ENCODE measurements around the gene POMP. TPM values are rescaled to one million over a fixed set of nuclear protein-coding genes. Genes with fewer than 3 reads are reported as not detected.

Gene POMP
- total and polyA plus RNA-seq, 2 donors: 108 to 109 TPM

DNA sequence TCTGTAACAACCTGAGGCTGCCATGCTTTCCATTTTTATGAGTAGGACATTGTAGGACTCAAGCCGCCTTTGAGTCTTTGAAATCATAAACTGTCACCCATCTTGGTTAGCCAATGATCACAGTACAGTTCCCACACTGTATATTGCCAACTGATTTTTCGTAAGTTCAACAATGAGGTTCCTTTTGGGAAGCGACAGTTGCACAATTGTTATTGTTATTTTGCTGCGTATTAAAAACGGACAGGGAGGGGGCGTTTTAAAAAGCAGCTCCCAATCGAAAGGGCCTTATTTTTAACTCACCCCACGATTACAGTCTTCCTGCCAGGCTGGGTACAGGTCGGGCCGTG is 59.2 kb downstream of the POMP start:
- Histone ChIP-seq H3K9me3 (ENCODE audit: control insufficient read depth in 2 of 2, insufficient read depth in 1 of 2, low read length in 1 of 2) (no peaks in the 10 kb centered on the region), H3K27ac (ENCODE audit: low read depth in 1 of 2, low read length in 1 of 2) (peak overlapping the region; percentile 74 to 86), H3K4me1 (ENCODE audit: control insufficient read depth in 2 of 2, insufficient read depth in 2 of 2, low read length in 2 of 2) (peaks cover 2 to 6% of the 10 kb centered on the region in 2 donors), H3K27me3 (ENCODE audit: control insufficient read depth in 2 of 2, insufficient read depth in 1 of 2, low read length in 1 of 2) (no peaks in the 10 kb centered on the region), H3K4me3 (ENCODE audit: low read length in 2 of 2) (peak overlapping the region; percentile 76 to 91), H3K36me3 (ENCODE audit: control insufficient read depth in 2 of 2, insufficient read depth in 2 of 2, low read length in 1 of 2) (no peaks in the 10 kb centered on the region)
- WGBS: 8% methylated on average over 10 of the region's 10 CpGs
- peak in 3 of 9 donors; percentile 3 to 15 (median 4) for DNase-seq (ENCODE audit: low read depth in 6 of 9, low spot score in 9 of 9)

GRCh38 chr13:28718543-28719226 is 59.8 kb downstream of the POMP start, which contains the start of gene SLC46A3:
Gene SLC46A3, minus strand, starts transcription at chr13:28718970. Its CDS starts 972 bp downstream, at chr13:28717998.
- peak within 1 kb of the TSS; percentile 76 to 91 for H3K4me3 ChIP-seq (ENCODE audit: low read length in 2 of 2)
- peak; percentile 89 to 98 (median 96) for DNase-seq (ENCODE audit: low read depth in 6 of 9, low spot score in 9 of 9)
- H3K27ac ChIP-seq (ENCODE audit: low read depth in 1 of 2, low read length in 1 of 2): peak within 1 kb of the TSS; percentile 74 to 86
- H3K27me3 ChIP-seq (ENCODE audit: control insufficient read depth in 2 of 2, insufficient read depth in 1 of 2, low read length in 1 of 2): no peaks in the 10 kb centered on the region
- WGBS: under 1% methylated on average over 78 of the region's 78 CpGs
- H3K36me3 ChIP-seq (ENCODE audit: control insufficient read depth in 2 of 2, insufficient read depth in 2 of 2, low read length in 1 of 2): no peaks in the 10 kb centered on the region
- peaks cover 2 to 6% of the 10 kb centered on the region in 2 donors for H3K4me1 ChIP-seq (ENCODE audit: control insufficient read depth in 2 of 2, insufficient read depth in 2 of 2, low read length in 2 of 2)
- H3K9me3 ChIP-seq (ENCODE audit: control insufficient read depth in 2 of 2, insufficient read depth in 1 of 2, low read length in 1 of 2): no peaks in the 10 kb centered on the region

- Histone ChIP-seq H3K4me1 (ENCODE audit: control insufficient read depth in 2 of 2, insufficient read depth in 2 of 2, low read length in 2 of 2) (peaks cover 2 to 6% of the 10 kb centered on the region in 2 donors), H3K9me3 (ENCODE audit: control insufficient read depth in 2 of 2, insufficient read depth in 1 of 2, low read length in 1 of 2) (no peaks in the 10 kb centered on the region), H3K36me3 (ENCODE audit: control insufficient read depth in 2 of 2, insufficient read depth in 2 of 2, low read length in 1 of 2) (no peaks in the 10 kb centered on the region), H3K4me3 (ENCODE audit: low read length in 2 of 2) (peak overlapping the region; percentile 76 to 91), H3K27me3 (ENCODE audit: control insufficient read depth in 2 of 2, insufficient read depth in 1 of 2, low read length in 1 of 2) (no peaks in the 10 kb centered on the region), H3K27ac (ENCODE audit: low read depth in 1 of 2, low read length in 1 of 2) (peak overlapping the region; percentile 32 to 33)
- 41% methylated on average over 15 of the region's 15 CpGs for WGBS
- DNase-seq (ENCODE audit: low read depth in 6 of 9, low spot score in 9 of 9): peak in 4 of 9 donors; percentile 5 to 15 (median 8)
Measured at GRCh38 chr13:28719227-28720055, 60.5 kb downstream of the POMP start.

GRCh38 chr13:28723806-28724205 is 64.9 kb downstream of the POMP start:
- H3K4me3 ChIP-seq (ENCODE audit: low read length in 2 of 2): no peak overlapping the region
- WGBS: 98% methylated on average over 22 of the region's 22 CpGs
- peaks cover 0 to 6% of the 10 kb centered on the region in 2 donors for H3K4me1 ChIP-seq (ENCODE audit: control insufficient read depth in 2 of 2, insufficient read depth in 2 of 2, low read length in 2 of 2)
- H3K27me3 ChIP-seq (ENCODE audit: control insufficient read depth in 2 of 2, insufficient read depth in 1 of 2, low read length in 1 of 2): no peaks in the 10 kb centered on the region
- H3K27ac ChIP-seq (ENCODE audit: low read depth in 1 of 2, low read length in 1 of 2): no peak overlapping the region
- no peaks in the 10 kb centered on the region for H3K36me3 ChIP-seq (ENCODE audit: control insufficient read depth in 2 of 2, insufficient read depth in 2 of 2, low read length in 1 of 2)
- no peak for DNase-seq (ENCODE audit: low read depth in 6 of 9, low spot score in 9 of 9)
- H3K9me3 ChIP-seq (ENCODE audit: control insufficient read depth in 2 of 2, insufficient read depth in 1 of 2, low read length in 1 of 2): no peaks in the 10 kb centered on the region

DNA sequence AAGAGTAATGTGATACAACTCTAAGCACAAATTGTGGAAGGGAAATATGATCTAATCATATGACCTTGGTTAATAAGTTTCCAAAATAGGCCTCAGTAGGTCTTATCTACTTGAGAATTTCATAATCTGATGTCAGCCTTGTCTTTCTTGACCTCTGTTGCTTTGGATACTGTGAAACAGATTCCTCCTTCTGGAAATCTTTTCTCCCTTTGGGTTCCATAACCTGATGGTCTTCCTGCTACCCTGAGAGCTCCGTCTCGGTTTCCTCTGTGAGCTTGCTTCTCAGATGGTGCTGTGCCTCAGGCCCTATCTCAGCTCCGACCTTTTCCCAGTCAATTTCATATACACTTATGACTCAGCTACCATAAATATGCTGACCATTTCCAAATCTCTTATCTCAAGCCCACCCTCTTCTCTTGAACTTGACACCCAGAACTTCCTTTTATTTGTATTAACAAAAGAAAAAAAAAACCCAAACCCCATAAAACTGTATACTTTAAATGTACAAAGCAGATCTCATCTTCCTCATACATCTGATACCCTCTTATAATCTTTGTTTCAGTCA is 66.2 kb downstream of the POMP start:
- no peaks in the 10 kb centered on the region for H3K36me3 ChIP-seq (ENCODE audit: control insufficient read depth in 2 of 2, insufficient read depth in 2 of 2, low read length in 1 of 2)
- H3K4me3 ChIP-seq (ENCODE audit: low read length in 2 of 2): no peak overlapping the region
- no peak for DNase-seq (ENCODE audit: low read depth in 6 of 9, low spot score in 9 of 9)
- WGBS: 93% methylated on average over 3 of the region's 3 CpGs
- H3K27ac ChIP-seq (ENCODE audit: low read depth in 1 of 2, low read length in 1 of 2): no peak overlapping the region
- H3K27me3 ChIP-seq (ENCODE audit: control insufficient read depth in 2 of 2, insufficient read depth in 1 of 2, low read length in 1 of 2): no peaks in the 10 kb centered on the region
- H3K4me1 ChIP-seq (ENCODE audit: control insufficient read depth in 2 of 2, insufficient read depth in 2 of 2, low read length in 2 of 2): no peaks in the 10 kb centered on the region
- no peaks in the 10 kb centered on the region for H3K9me3 ChIP-seq (ENCODE audit: control insufficient read depth in 2 of 2, insufficient read depth in 1 of 2, low read length in 1 of 2)

Other genes with a start within 250 kb of the POMP start
- 4.3 TPM for gene FLT1, start 164.0 kb upstream of the POMP start, total RNA-seq
- 5.5 TPM for gene FLT1, start 164.0 kb upstream of the POMP start, polyA plus RNA-seq
- gene SLC46A3, start 59.8 kb downstream of the POMP start, total RNA-seq: 12.5 TPM
- 18.9 TPM for gene SLC46A3, start 59.8 kb downstream of the POMP start, polyA plus RNA-seq
- gene MTUS2, start 161.2 kb downstream of the POMP start, total RNA-seq: 0.09 TPM
- gene MTUS2, start 161.2 kb downstream of the POMP start, polyA plus RNA-seq: 0.18 TPM

Measured in thymus (tissue), 11 donors.